GM21619 (cell line): Measurements from ENCODE around the gene PHOX2A.
"Not testable (repeated sequence)": the region's sequence is repeated elsewhere in the genome, so short reads cannot be mapped to it uniquely, and the experiment has no call there.

Source experiments
- ATAC-seq: cut with Tn5 transposase; IDR thresholded peaks from one replicate; pipeline ENCODE4 v1.9.1; 2021; ENCODE audit not compliant: unreplicated experiment

The PHOX2A gene

DNA sequence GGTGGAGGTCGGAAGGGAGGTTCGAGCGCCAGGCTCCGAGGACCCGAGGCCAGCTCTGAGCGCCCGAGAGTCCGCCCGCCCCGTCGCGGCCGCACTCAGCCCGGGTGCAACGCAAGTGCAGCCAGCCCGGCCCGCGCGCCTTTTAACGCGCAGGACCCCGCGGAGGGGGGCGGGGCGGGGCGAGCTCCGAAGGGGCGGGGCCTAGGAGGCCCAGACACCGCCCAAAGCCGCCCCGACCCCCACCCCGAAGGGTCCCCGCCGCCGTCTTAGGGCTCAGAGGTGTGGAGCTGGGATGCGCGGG lies at the start of gene PHOX2A:
Gene PHOX2A (minus strand): TSS at position 117 of the 301 bp plus-strand sequence. CDS start 172 bp downstream, outside the sequence.
- no peak for ATAC-seq

- no peak for ATAC-seq
These were observed 49.4 kb upstream of the PHOX2A start for GRCh38 chr11:72293391-72293790.

DNA sequence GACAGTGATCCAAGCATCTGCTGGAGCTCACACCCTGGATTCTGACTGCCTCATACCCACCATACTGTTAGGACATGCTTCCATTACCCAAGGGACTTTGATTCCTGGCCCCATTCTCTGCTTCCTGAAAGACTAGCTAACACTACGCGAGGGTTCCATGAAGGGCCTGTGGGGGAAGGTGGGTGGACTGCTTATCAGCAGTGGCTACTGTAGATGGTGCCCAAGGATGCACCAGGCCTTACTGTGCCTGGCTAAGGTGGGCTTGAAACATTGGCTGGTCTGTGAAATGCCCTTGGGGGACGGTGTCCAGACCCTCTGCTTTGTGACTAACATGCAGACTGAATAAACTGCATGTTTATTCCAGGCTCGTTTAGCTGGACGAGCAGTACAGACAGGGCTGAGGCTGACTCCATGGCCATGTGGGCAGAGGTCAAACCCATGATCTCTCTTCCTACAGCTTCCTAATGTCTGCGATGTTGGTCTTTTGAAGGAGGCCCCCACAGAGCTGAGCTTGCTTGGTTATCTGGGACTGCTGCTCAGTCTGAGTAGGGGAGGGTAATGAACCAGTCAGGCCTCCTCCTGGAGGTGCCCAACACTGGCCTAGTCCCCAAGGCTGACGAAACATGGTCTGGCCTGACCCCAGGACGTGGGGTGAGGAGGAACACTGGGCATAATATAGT lies 48.3 kb upstream of the PHOX2A start:
- ATAC-seq = no peak

DNA sequence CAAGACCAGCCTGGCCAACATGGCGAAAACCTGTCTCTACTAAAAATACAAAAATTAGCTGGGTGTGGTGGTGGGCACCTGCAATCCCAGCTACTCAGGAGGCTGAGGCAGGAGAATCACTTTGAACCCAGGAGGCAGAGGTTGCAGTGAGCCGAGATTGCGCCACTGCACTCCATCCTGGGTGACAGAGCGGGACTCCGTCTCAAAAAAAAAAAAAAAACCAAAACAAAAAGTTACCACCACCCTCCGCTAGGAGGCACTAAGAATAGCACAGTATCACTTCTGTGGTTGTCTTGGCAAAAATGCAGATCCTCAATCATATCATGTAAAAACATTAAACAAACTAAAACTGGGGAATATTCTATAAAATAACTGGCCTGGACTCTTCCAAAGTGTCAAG lies 46.8 kb upstream of the PHOX2A start:
- ATAC-seq = not testable (repeated sequence)

GRCh38 chr11:72287293-72287692 lies 43.3 kb upstream of the PHOX2A start:
- no peak for ATAC-seq

- no peak for ATAC-seq
These were observed 40.0 kb upstream of the PHOX2A start for GRCh38 chr11:72283947-72284346.

GRCh38 chr11:72280726-72281315 lies 36.8 kb upstream of the PHOX2A start:
- no peak for ATAC-seq

DNA sequence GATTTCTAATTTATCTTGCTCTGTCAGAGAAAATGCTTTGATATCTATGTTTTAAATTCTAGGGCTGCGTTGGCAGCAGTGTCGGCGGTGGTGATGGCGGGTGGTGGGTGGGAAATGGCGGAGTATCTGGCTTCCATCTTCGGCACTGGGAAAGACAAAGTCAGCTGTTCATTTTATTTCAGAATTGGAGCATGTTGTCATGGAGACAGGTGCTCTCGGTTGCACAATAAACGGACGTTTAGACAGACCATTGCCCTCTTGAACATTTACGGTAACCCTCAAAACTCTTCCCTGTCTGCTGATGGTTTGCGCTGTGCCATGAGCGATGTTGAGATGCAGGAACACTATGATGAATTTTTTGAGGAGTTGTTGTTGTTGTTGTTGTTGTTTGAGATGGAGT lies 36.1 kb upstream of the PHOX2A start:
- no peak for ATAC-seq

GRCh38 chr11:72278905-72279304 lies 34.9 kb upstream of the PHOX2A start:
- no peak for ATAC-seq

DNA sequence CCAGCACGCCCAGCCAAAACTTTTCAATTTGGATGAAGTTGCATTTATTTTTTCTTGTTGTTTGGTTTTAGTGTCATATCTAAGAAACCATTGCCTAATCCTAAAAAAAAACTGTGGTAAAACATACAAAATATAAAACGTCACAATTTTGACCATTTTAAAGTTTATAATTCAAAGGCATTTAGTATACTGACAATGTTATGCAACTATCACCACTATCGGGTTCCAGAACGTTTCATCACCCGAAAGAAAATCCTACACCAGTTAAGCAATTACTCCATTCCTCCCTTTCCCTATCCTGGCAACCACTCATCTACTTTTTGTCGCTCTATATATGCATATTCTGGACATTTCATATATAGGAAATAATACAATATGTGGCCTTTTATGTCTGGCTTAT lies 30.5 kb upstream of the PHOX2A start:
- no peak for ATAC-seq

DNA sequence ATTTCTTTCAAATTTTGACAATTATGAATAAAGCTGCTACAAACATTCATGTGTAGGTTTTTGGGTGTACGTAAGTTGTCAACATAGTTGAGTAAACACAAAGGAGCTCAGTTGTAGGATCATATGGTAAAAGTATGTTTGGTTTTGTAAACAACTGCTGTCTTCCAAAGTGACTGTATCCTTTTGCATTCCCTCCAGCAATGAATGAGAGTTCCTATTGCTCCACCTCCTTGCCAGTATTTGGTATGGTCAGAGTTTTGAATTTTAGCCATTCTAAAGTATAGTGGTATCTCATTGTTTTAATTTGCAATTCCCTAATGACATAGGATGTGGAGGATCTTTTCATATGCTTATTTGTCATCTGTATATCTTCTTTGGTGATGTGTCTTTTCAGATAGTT lies 28.0 kb upstream of the PHOX2A start:
- ATAC-seq = no peak

GRCh38 chr11:72267956-72268617 lies 24.1 kb upstream of the PHOX2A start:
- no peak for ATAC-seq

DNA sequence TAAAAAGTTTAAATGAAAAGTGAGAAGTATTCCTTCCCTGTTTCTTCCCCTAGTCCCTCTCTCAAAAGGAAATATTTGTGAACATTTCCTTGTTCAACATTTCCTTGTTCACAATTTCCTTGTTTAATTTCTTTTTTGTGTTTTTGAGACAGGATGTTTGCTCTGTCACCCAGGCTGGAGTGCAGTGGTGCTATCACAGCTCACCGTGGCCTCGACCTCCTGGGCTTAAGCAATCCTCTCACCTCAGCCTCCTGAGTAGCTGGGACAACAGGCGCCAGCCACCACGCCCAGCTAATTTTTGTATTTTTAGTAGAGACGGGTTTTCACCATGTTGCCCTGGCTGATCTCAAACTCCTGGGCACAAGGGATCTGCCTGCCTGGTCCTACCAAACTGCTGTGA lies 23.0 kb upstream of the PHOX2A start:
- not testable (repeated sequence) for ATAC-seq

- no peak for ATAC-seq
These were observed 22.0 kb upstream of the PHOX2A start for GRCh38 chr11:72265951-72266350.

GRCh38 chr11:72263361-72263760 lies 19.4 kb upstream of the PHOX2A start:
- ATAC-seq = no peak

GRCh38 chr11:72260574-72260973 lies 16.6 kb upstream of the PHOX2A start:
- ATAC-seq = no peak

GRCh38 chr11:72259490-72259889 lies 15.5 kb upstream of the PHOX2A start:
- no peak for ATAC-seq

GRCh38 chr11:72257570-72257969 lies 13.6 kb upstream of the PHOX2A start:
- no peak for ATAC-seq

GRCh38 chr11:72254299-72254993 lies 10.5 kb upstream of the PHOX2A start:
- ATAC-seq = no peak

- ATAC-seq = no peak
These were observed 9.4 kb upstream of the PHOX2A start for GRCh38 chr11:72253392-72253791.

- no peak for ATAC-seq
These were observed 7.6 kb upstream of the PHOX2A start for GRCh38 chr11:72251614-72252013.
